Hepatocyte (in vitro differentiated cells): Measurements from ENCODE around the gene POLR2H.

Experiments
- EZH2 ChIP-seq: fragments of 200-600 bp; sonication (generic); IDR thresholded peaks from 2 replicates; pipeline ENCODE4 v1.6.1; 2016; ENCODE audit warnings: antibody characterized with exemption, mild to moderate bottlenecking, borderline replicate concordance
- EZH2phosphoT487 ChIP-seq: fragments of 200-600 bp; sonication (generic); IDR thresholded peaks from one replicate; pipeline ENCODE4 v1.6.1; 2018; ENCODE audit warnings: antibody characterized with exemption, mild to moderate bottlenecking, low read depth, moderate library complexity; ENCODE audit not compliant: unreplicated experiment, severe bottlenecking
- TF ChIP-seq, protein P1 (sequence below): fragments of 200-600 bp; sonication (generic); IDR thresholded peaks from 2 replicates; pipeline ENCODE4 v1.5.1; 2016; ENCODE audit warnings: antibody characterized with exemption, mild to moderate bottlenecking; ENCODE audit not compliant: poor library complexity

DNA sequence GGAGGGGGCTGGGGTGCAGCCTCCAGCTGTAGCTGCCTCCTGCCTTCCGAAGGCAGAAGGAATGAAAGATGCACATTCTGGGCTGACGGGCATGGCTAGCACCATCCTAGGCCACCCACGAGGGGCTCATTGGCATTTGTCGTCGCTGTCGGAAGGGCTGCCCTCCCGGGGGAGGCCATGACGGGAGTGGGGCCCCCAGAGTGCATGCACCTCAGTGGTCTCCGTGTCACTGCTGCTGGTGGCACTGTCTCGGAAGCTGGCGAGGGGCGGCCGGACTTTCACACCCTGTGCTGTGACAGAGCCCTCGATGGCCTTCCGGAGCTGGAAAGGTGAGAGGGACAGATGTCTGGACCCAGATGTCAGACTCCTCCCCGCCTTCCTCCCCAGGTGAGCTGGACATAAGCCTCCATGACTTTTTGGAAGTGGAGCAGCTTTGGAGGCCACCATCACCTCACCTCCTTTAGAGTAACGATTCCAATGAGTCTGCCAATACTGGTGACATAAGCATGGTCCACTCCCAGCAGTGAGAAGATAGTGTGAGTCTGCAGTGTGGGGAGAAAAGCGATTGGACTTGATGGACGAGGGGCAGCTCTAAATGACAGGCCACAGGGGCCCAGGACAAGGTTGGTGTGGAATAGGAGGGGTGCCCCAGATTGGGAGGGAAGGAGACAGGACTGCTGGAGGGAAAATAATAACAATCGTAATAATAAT, 14.9 kb upstream of the POLR2H start:
- no peak for TF ChIP-seq EZH2
- TF ChIP-seq, protein P1, sequence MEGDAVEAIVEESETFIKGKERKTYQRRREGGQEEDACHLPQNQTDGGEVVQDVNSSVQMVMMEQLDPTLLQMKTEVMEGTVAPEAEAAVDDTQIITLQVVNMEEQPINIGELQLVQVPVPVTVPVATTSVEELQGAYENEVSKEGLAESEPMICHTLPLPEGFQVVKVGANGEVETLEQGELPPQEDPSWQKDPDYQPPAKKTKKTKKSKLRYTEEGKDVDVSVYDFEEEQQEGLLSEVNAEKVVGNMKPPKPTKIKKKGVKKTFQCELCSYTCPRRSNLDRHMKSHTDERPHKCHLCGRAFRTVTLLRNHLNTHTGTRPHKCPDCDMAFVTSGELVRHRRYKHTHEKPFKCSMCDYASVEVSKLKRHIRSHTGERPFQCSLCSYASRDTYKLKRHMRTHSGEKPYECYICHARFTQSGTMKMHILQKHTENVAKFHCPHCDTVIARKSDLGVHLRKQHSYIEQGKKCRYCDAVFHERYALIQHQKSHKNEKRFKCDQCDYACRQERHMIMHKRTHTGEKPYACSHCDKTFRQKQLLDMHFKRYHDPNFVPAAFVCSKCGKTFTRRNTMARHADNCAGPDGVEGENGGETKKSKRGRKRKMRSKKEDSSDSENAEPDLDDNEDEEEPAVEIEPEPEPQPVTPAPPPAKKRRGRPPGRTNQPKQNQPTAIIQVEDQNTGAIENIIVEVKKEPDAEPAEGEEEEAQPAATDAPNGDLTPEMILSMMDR = no peak
- TF ChIP-seq EZH2phosphoT487 = no peak
